SH-SY5Y (cell line): ENCODE results near the gene GPR153.

Source experiments
- GATA2 ChIP-seq: IDR thresholded peaks from 2 replicates; pipeline ENCODE4 v1.6.1; 2011; ENCODE audit warnings: mild to moderate bottlenecking, low read depth, low read length
- GATA3 ChIP-seq: IDR thresholded peaks from 2 replicates; pipeline ENCODE4 v1.6.1; 2011; ENCODE audit warnings: low read depth, mild to moderate bottlenecking, low read length, moderate library complexity

DNA sequence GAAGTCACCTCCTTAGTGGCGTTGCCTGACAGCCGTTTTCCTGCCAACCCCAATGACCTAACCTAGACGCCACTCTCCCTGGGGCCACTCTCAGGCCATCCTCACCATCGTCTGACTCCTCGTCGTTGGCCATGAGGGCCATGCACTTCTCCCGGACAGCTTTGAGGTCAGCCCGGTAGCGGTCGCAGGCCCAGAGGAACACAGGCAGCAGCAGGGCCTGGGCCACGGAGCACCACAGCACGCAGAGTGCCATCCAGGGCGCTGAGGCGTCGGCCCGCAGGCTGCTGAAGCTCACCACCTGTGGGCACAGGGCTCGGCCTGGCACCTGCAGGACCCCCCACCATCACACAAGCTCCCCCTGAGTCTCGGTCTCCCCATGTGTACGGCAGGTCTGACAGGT, 9.7 kb downstream of the GPR153 start:
- no peak for TF ChIP-seq GATA2
- no peak for TF ChIP-seq GATA3
